Anterior cingulate cortex (tissue), 58 donors: Measurements from ENCODE around the gene WWOX.
A peak's percentile ranks its signal among the peaks of the same experiment; 100 is the strongest.

ENCODE experiments used
- DNase-seq, 58 donors: peaks; one replicate each; lab custom pipeline; 2025; lab: John Stamatoyannopoulos, UW

WWOX gene

DNA sequence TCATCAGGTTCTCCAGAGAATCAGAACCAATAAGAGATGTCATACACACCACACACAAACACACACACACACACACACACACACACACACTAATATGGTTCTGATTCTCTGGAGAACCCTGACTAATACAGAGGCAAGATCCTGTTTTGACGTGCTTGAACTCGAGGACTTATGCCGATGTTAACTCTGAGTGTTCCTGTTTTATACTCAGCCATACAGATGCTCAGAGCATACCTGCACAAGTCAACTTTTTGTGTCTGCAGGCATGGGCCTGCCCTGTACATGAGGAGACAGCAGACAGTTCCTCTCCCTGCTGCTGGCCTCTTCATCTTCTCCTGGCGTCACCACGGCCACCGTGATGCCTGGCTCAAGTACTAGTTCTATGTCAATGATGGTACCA lies 635.9 kb downstream of the WWOX start:
- no peak for DNase-seq

DNA sequence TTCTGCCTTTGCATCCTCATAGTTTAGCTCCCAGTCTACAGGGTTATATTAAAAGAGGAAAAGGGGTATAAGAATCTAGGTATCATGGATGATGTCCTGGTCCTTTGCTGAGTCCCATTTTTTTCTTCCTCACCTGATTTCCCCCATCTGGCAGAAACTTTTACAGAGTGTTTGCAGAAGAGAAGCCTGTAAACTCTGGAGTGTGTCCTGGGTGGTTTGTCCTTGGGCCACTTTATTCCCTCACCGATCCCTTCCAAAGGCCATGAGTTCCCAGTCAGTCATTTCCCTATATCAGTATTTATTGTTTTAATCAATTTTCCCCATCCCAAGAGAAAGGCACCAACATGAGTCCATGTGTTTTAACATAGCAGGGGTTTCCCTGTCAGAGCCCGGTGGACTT lies 638.2 kb downstream of the WWOX start:
- DNase-seq, result no peak

DNA sequence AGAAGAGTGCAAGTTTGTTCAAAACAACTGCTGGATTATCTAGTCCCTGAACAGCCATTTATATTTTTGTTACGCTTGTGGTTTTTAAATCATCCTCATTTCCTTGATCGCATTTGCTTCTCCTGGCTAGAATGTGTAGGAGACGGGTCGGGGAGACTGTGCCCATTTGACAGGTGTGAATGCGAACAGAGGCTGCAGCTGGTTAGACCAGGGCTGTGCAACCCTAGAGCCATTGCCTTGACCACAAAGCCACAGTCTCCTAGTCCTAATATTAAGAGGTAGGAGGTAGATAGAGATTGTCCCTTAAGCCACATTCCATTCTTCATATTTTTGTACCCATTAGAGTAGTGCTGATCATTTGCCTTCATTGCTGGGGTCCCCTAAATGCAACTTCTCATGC lies 639.1 kb downstream of the WWOX start:
- no peak for DNase-seq

DNA sequence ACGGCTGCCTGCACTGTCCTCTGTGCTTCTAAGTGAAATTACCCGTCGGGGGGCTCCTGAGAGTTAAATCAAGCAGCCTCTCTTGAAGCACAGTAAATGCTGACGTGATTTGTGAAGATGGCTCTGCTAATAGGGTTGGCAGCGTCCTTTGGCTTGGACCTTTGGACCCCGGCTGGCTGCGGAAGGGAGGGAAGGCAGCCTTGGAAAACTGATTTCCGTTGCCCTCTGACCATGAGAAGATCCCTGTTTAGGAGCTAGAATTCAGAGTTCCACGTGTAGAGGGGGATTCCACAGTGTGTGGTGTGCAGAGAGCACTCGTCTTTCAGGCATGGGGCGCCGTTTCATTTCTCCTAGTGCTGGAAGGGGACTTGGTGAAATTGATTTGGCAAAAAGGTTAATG lies 640.8 kb downstream of the WWOX start:
- no peak for DNase-seq

DNA sequence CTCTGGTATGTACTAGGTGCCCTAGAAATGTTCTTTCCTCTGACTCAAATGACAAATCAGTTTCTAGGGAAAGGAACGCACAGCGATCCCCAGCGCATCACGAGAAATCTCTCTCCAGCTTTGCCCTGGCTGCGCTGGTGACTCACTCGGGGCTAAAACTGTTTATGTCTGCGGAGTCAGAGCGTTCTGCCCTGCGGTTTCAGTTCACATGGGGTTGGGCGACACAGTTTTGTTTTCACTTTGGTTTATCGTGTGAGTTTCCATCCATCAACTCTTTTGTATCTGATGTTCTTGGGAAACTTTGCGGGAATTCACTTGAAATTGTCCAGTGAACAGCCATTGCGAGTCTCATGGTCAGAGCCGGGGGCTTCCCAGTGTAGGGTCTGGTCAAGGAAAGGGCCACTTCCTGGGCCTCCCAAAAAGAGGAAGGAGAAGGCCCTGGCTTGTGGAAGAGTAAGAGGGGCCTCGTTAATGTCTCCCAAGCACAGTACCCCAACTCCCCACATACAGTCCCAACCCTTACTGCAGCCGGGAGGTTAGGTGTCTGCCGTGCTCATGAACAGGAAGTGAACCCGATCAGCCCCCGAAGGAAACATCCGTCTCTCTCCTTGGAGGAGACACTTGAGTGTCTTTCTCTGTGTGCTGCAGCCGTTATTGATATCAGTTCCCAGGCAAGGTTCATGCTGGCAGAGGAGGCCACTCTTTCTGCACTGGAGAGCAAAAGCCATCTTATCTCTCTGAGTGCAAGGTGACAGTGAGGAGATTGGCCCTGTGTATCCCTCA lies 643.2 kb downstream of the WWOX start:
- DNase-seq, result peak in 2 of 58 donors; percentile 4 to 11

DNA sequence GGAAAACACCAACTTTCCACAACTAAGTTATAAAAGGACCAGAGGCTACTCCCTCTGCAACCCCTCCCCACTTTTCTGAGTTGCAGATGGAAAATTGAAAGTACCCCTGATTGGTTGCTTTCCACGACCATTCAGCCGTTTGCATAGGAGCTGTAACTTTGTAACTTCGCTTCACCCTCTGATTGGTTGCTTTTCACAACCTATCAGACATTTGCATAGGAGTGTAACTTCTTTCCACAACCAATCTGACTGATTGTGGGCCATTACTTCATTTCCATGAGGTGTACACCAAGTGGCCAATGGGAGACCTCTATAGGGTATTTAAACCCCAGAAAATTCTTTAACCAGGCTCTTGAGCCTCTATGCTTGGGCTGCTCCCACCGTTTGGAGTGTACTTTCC lies 644.1 kb downstream of the WWOX start:
- no peak for DNase-seq

DNA sequence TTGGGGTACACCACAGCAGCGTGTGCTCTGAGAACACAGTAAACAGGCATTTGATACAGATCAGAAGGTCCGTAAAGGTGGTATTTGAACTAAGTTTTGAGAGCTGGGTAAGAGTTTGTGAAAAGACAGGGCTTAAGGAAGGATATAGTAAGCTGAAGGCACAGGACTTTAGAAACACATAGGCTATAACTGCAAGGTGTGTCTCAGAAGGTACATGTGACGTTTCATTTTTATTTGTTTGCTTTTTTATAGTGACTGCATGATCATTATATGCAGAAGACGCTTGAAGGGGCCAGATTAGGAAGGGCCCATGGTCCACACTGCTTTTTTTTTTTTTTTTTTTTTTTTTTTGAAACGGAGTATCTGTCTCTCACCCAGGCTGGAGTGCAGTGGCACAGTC lies 644.6 kb downstream of the WWOX start:
- no peak for DNase-seq

DNA sequence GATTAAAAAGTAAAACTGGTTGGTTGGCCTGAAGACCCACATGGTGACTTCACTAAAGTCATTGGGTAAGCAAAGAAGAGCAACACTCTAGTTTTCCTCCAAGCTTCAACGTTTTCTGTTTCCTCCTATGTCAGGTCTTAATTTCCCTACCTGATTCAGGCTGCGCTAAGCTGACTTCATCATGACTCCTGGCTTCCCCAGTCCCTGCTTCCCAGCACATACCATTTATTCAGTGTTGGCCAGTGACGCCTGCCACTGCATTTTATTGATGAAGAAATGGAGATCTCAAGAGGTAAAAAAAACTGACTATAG lies 645.3 kb downstream of the WWOX start:
- DNase-seq, result no peak

DNA sequence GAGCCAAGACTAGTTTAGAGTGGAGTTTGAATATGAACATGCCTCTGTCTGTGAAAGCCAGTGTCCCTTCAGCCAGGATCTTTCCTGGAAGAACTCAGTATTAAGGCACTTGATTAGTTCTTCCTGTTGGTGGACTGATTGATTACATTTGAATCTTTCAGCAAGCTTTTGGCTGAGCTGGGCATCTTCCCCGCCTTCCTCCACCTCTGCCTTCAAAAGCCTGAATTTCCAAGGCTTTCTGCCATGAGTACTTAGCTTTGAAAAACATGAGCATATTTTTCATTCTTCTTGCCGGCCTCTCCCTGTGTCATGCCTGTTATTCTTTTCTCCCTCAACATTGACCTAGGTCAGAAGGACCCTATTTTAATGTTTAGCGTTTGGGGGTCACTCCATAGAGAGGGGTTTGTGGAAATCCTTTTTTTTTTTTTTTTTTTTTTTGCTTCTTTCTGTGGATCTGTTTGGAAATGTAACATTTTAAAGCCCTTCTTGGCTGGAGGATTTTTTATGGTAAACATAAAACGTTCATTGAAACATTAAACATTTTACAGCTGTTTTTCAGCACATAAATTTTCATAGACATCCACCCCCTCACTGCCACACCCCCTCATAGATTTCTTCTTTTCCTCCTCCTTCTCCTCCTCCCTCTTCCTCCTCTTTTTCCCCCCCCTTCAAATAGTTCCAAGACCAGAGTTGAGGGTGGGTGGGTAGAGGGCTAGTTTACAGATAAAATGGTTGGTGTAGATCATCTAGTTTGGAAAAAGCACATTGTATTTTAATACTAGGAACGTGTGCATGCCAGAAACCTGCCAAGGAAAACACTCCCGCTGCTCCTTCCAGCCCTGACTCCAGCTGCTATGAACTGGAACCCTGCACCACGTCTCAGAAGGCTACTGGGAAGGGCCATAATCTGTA lies 645.9 kb downstream of the WWOX start:
- no peak for DNase-seq

DNA sequence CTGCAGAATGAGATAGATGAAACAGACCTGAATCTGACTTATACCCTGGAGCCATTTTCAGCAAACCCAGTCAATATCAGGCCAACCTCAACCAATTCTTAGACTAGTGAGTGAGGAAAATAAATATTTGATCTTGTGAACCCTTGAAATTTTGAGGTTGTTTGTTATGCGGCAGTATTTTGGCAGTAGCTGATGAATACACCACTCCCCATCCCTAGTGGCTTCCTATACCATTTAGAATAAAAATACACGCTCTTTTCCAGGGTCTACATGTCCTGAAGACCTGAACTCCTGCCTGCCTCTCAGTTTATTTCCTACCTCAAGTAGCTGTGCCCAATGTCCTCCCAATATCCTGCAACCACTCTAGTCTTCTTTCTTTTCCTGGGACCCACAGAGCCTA lies 647.3 kb downstream of the WWOX start:
- DNase-seq, result no peak

DNA sequence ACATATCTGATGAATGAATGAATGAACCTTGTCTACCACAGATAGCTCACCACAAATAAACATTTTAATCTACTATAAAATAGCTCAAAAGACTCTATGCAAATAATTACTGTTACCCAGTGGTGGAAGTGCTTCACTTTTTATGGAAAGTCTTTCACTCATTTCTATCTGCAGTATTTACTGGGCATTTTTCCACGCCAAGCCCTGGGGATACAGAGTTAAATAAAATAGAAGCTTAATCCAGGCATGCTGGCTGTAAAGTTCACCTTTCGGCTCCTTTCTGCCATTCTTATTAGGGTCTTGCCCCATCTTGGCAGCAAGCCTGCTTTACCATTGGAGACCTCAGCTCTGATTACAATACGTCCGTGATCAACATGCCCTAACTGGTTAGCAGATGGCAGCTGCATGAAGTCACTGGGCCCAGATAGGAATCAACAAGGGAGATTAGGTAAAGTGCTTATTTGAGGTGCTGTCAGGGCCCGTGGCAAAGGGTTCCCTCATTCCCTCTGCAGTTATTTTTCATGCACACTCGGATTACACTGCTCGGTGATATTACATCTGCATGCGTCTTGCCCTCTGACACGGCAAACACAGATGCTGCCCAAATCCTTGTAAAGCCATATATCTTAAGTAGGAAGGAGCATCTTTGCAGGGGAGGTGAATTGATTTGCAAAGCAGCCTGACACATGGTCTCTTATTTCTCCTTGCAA lies 648.9 kb downstream of the WWOX start:
- DNase-seq, result no peak

DNA sequence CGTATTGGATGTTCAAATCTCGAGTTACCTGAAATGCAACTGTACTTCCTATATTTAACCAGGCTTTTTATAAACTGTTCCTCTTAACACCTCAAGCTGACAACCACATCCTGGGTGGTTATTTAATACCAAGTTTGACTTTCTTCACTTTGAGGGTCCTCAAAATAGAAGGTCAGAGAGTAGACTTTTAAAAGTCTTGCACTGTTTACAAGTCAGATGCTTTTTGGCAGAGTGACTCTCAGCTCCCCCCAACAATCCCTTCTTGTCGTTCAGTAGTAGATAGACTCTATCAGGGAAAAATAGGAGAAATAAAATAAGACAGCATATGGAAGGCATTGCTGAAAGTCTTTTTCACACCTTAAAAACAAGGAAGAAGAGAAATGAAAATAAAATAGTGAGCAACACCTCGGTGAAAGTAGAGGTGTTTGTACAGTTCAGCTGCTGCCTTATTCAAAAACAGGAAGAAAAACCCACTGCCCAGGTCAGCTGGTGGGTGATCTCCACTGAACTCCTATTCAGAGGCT lies 650.4 kb downstream of the WWOX start:
- DNase-seq, result no peak

DNA sequence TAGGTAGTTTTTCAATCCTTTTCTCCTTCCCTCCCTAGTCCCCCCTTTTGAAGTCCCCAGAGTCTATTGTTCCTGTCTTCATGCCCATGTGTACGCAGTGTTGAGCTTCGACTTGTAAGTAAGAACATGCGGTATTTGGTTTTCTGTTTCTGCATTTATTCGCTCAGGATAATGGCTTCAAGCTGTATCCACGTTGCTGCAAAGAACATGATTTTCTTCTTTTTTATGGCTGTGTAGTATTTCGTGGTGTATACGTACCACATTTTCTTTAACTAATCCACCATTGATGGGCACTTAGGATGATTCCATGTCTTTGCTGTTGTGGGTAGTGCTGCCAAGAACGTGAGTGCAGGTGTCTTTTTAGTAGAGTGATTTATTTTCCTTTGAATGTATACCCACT lies 651.2 kb downstream of the WWOX start:
- no peak for DNase-seq

DNA sequence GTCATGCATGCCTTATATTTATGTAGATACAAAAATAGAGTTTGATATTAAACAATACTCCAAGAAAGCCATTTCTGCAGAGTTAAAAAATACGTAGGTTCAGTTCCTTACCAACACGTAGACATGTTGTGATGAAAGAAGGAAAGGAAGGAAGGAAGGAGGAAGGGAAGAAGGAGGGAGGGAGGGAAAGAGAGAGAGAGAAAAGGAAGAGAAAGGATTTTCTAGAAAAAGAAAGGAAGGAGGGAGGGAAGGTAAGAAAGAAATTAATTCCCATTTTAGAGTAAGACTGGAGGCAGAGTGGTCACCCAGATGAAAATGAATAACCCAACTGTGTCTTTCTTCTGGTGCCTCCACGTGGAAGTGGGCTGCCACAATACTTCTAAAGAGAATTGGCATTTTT lies 652.1 kb downstream of the WWOX start:
- no peak for DNase-seq

DNA sequence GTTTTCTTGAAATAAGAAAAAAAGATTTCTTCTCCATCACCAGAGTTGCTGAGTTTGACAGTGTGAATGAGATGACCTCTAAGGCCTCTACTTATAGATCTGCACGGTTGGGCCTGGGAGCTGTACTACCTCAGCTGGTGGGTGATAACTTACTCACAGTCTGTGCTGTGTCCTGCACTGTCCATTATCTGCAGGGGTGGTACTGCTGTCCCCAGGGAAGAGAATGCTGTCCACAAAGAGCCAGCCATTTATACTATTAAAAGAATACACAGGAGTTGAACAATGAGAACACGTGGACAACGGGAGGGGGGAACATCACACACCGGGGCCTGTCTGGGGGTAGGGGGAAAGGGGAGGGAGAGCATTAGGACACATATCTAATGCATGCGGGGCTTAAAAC lies 655.3 kb downstream of the WWOX start:
- DNase-seq, result no peak

DNA sequence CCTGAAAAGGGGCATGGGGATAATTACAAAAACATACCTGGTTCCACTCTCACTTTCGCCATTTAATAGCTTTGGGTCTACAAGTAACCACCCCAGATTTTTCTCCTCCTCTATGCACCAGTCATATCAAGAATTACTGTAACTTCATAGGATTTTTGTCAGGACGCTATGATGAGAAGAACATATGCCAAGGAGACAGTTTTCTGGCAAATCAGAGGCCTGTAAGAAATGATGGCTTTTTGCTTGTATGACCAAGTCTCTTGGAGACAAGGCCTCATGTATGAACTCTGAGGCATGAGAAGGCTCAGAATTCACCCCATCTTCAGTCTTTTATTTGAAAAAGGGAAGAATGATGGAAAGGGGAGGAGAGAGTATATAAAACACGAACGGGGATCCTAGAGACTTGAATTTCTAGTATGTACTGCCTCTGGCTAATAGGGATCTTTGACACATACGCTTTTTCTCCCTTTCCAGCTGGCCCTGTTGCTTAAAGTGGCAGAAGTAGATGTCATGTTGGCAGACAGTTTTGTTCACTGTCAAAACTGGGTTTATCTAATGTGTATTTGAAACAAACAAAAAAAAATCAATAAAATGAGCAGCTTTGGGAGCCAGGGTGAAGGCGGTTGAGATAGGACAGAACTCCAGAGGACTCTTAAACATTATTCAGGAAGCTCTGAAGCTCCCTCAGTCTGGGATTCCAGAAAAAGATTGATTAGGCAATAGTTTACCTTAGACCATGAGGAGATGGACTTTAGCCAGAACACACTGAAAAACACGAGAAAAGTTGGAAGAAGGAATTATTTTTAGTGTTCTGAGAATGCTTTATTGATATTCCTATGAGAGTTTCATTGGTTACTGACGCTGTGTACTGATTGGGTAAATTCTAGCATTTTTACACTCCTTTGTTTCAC lies 656.6 kb downstream of the WWOX start:
- no peak for DNase-seq

DNA sequence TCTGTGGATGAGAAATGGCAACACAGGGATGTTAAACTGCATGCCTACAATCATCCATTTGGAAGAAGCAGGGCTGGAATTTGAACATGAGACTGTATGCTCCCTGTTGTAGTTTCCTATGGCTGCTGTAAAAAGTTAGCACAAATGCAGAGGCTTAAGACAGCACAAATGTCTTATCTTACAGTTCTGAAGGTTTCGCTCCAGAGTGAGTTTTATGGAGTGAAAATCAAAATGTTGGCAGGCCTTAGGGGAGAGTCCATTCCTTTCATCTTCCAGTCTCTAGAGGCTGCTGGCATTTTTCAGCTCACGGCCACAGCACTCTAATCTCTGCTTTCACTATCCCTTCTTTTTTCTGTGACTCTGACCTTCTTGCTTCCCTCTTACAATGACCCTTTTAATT lies 660.1 kb downstream of the WWOX start:
- no peak for DNase-seq

DNA sequence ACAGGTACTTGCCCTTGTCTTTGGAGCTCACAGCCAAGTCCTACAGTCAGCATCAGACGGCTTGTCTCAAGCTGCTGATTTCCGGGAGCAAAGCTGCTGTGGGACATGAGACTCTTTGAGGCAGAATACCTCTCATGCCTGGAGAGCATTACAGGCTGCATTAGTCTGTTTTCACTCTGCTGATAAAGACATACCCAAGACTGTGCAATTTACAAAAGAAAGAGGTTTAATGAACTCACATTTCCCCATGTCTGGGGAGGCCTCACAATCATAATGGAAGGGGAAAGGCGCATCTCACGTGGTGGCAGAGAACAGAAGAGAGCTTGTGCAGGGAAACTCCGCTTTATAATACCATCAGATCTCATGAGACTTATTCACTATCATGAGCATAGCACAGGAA lies 661.2 kb downstream of the WWOX start:
- DNase-seq, result no peak

DNA sequence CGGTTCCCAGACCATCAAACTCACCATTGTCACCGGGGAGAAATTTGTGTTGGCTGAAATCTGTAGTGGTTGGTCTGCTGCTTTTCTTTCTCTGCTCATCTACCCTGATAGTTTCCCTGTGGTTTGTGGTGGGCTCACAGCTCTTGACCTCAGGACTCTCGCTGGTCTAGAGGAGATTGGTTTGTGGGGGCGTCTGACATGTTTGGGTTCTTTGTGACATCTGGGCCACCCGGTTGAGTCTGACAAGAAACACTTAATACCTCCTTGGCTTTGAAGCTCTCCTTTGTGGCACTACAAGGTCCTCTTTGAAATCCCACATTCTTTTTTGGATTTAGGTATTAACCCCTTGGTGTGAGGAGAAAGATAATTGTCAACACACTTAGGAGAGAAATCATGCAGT lies 662.0 kb downstream of the WWOX start:
- DNase-seq, result no peak

DNA sequence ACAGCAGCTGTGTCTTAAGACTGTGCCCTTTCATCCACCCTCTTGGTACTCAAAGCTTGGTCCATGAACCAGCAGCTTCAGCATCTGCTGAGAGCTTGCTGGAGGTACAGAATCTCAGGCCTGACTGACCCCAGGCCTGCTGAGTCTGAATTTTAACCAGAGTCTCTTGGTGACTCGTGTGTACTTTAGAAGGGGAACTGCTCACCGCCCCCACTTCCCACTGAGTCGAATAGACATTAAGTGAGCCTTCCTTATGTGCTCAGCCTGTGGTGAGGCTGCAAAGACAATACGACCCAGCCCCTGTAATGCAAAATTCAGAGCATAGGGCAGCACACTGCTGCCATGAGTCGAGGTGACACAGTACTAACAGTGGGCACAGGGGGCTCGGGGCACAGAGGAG lies 662.8 kb downstream of the WWOX start:
- no peak for DNase-seq
